ENCODE results near the gene TNPO3.

The TNPO3 gene

DNA sequence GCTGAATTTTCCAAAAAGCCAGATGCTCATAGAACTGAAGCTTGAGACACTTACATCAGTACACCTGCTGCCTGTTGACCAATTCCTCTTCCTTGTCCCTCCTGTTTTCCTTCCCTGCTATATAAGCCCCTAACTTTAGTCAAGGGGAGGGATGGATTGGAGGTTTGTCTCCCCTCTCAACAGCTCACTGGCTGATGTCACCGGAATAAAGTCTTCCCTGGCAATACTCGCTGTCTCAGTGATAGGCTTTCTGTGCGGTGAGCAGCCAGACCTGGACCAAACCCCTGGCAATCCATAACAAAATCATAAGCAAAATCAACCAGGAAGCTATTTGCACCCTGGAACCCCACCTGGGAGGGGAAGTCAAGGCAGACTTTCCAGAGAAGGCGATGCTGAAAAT, 118.1 kb downstream of the TNPO3 start:
- CTCF ChIA-PET: interaction anchor here (0.9 to 2.1 kb wide), 5 partner anchors 12 to 227 kb away, joined by 3 to 7 read pairs (median 4); no protein-coding TSS in a partner anchor
- TF ChIP-seq, protein P1, sequence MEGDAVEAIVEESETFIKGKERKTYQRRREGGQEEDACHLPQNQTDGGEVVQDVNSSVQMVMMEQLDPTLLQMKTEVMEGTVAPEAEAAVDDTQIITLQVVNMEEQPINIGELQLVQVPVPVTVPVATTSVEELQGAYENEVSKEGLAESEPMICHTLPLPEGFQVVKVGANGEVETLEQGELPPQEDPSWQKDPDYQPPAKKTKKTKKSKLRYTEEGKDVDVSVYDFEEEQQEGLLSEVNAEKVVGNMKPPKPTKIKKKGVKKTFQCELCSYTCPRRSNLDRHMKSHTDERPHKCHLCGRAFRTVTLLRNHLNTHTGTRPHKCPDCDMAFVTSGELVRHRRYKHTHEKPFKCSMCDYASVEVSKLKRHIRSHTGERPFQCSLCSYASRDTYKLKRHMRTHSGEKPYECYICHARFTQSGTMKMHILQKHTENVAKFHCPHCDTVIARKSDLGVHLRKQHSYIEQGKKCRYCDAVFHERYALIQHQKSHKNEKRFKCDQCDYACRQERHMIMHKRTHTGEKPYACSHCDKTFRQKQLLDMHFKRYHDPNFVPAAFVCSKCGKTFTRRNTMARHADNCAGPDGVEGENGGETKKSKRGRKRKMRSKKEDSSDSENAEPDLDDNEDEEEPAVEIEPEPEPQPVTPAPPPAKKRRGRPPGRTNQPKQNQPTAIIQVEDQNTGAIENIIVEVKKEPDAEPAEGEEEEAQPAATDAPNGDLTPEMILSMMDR (IDR thresholded peaks at IDR 0.05; ENCODE audit: control extremely low read depth, extremely low read depth, low read depth, missing control alignments): no peak
- POLR2A ChIA-PET: interaction anchor here (1.0 to 1.1 kb wide), 2 partner anchors 11 to 26 kb away, joined by 3 to 4 read pairs; partner anchors contain the start of gene KCP
- no peak for DNase-seq (ENCODE audit: extremely low spot score)

DNA sequence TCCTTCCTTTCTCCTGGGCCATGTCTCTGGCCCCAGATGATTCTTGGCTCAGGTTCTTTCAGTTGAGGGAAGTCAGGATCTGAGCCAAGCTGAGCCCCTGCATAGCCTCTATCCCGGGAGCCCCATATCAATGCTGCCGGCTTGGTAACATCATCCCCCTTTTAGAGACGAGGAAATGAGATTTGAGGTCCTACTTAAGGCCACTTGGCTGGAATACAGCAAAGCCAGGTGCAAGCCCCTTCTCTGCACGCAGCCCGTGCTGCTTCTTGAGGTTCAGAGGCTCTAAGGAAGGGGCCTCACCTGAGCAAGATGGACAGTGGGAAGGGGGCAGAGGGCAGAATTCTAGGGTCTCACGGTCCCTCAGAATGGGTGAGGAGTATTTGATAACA, 119.6 kb downstream of the TNPO3 start:
- TF ChIP-seq, protein P1 (IDR thresholded peaks at IDR 0.05; ENCODE audit: control extremely low read depth, extremely low read depth, low read depth, missing control alignments): no peak
- no peak for DNase-seq (ENCODE audit: extremely low spot score)
- ChIA-PET POLR2A (interaction anchor here (1.4 kb wide), 1 partner anchor 74 kb away, joined by 5 read pairs; no protein-coding TSS in a partner anchor), CTCF (interaction anchor here (1.0 to 1.1 kb wide), 4 partner anchors 13 to 157 kb away, joined by 3 to 5 read pairs (median 3); no protein-coding TSS in a partner anchor)

DNA sequence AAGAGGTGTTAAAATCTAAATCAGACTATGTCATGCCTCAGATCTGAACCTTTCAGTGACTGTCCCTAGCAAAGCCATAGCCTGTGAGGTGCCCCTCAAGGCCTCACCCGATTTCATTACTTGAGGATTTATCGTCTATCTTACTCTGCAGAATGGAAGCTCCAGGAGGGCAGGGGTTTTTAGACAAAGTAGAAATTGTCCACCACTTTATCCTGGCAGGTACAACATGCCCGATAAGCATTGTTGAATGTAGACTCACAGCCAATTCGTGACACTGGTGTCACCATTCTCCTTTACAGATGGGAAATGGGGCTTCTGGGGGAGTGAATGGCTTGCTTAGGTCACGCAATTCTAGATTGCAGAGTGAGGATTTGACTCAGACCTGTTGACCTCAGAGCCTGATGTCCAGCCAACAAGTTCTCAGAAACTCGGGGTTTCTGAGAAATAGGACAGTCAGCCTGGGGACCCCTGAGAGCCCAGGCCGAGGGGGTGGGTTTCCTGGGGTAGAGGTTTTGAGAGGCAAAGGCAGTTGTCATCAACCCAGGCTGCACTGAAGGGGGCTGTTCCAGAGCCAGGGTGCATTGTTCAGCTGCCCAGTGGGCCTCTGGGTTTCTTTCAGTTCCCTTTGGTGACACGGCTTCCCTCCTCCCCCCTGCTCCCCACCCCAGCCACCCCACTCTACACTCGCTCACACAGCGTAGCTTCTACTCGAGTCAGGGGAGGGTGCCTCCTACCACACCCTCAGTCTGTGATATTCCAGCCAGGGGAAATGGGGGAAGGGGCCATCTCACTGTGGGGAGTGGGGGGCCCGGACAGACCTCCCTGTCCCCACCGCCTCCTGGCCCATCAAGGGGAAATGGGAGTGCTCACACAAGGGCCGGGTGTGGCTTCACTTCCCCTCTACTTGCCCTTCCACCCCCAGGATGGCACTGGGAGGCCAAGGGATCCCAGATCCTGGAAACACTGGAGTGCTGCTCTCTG, 120.3 kb downstream of the TNPO3 start:
- CTCF ChIA-PET: interaction anchor here (0.7 to 1.7 kb wide), 9 partner anchors 9 to 157 kb away, joined by 3 to 8 read pairs (median 3); no protein-coding TSS in a partner anchor
- POLR2A ChIA-PET: interaction anchor here (1.4 kb wide), 1 partner anchor 74 kb away, joined by 5 read pairs; no protein-coding TSS in a partner anchor

DNA sequence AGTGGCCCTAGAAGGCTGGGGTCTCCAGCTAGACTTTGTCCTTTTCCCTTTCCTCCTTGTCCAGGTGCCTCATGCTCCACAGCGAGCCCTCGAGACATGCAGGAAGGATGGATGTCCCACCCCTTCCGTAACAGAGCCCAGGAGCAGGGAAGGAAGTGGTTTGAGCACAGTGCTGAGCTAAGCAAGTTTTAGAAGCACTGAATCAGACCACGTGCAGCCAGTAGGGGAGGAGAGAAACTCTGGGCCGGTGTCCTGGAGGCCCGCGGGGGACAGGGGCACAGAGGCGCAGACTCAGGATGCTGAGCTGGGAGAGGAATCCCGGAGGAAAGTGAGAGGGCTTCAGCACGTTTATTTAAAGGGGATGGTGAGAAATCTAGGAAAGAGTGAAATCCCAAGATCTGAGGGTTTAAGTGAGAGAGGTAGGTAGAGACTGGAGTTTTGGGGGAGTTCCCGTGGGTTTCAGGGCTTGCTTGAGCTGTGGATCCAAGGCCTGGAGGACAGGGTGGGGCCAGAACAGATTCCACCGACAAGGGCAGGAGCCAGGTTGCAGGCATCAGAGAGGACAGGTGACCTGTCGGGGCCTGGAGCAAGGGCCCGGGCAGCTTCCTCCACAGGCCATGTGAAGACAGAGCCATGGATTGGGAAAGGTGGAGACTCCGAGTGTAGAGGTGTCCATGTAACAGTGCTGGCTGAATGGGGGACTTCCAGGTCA, 121.6 kb downstream of the TNPO3 start:
- DNase-seq (ENCODE audit: extremely low spot score): peak; percentile 74
- CTCF ChIA-PET: interaction anchor here (0.9 to 1.7 kb wide), 10 partner anchors 9 to 159 kb away, joined by 3 to 8 read pairs (median 5); no protein-coding TSS in a partner anchor
- TF ChIP-seq, protein P1 (IDR thresholded peaks at IDR 0.05; ENCODE audit: control extremely low read depth, extremely low read depth, low read depth, missing control alignments): no peak

More for the DNA sequence above, 120.3 kb downstream of the TNPO3 start:
- TF ChIP-seq, protein P1 (IDR thresholded peaks at IDR 0.05; ENCODE audit: control extremely low read depth, extremely low read depth, low read depth, missing control alignments): no peak
- DNase-seq (ENCODE audit: extremely low spot score): peak; percentile 77

DNA sequence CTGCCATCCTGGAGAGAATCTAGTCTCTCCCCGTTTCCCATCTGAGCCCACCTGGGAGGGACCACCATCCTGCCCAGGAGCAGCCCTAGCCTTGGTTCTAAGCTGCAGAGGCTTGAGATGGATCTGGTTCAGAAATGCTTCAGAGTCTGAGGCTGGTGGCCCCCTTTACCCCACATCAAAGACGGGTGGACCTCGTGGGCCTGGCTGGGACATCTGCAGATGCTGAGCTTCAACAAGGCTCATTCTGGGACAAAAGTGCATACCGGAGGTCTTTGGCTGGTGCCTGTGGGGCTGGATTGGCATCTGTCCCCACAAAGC, 122.1 kb downstream of the TNPO3 start:
- ChIA-PET CTCF (interaction anchor here (1.1 to 1.7 kb wide), 6 partner anchors 10 to 159 kb away, joined by 3 to 8 read pairs (median 5); no protein-coding TSS in a partner anchor), POLR2A (interaction anchor here (0.9 kb wide), 1 partner anchor 22 kb away, joined by 3 read pairs; no protein-coding TSS in a partner anchor)
- no peak for DNase-seq (ENCODE audit: extremely low spot score)
- TF ChIP-seq, protein P1 (IDR thresholded peaks at IDR 0.05; ENCODE audit: control extremely low read depth, extremely low read depth, low read depth, missing control alignments): no peak

More for the DNA sequence above, 121.6 kb downstream of the TNPO3 start:
- POLR2A ChIA-PET: interaction anchor here (0.7 to 0.9 kb wide), 3 partner anchors 9 to 21 kb away, joined by 3 read pairs; no protein-coding TSS in a partner anchor
